Globus pallidus (tissue), 1 donor: Measurements from ENCODE around the gene ASZ1.

Source experiments
- DNase-seq: peaks from one replicate; pipeline ENCODE4 v3.0.0-alpha.2; 2015; ENCODE audit warnings: low spot score

The ASZ1 gene

GRCh38 chr7:117346161-117346560 lies 81.1 kb downstream of the ASZ1 start:
- no peak for DNase-seq

- no peak for DNase-seq
These were observed 89.3 kb downstream of the ASZ1 start for GRCh38 chr7:117338020-117338419.

DNA sequence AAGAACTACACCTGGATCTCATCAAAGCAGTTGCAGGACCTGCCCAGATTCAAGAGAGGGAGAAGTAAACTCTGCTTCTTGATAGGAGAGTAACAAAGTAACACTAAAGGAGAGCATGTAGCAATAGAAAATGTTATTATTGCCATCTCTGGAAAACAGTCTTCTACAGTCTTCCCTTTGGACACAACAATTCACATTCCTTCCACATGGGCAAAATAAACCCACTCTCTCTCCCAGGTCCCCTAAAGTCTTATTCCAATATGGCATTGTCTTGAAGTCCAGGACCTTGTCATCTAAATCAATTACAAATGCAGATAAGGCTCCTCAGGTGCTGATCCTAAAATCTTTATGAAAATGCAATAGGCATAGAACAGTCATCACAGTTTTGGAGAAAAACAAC lies 94.1 kb downstream of the ASZ1 start:
- no peak for DNase-seq

DNA sequence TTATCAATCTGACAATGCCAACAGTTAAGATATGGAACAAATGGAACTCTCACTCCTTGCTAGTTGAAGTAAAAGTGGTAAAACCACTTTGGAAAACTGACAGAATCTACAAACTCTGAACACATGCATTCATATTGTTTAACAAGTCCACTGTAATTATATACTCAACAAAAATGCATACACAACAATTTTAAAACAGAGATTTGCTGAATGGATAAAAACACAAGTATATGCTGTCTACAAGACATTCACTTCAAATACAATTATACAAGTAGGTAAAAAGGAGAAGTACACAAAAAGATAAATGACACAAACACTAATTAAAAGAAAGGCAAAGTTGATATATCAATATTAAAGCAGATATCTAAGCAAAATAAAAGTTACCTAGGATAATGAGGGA lies 95.3 kb downstream of the ASZ1 start:
- DNase-seq = no peak

GRCh38 chr7:117325836-117326235 lies 101.5 kb downstream of the ASZ1 start:
- DNase-seq = no peak

GRCh38 chr7:117324960-117325359 lies 102.3 kb downstream of the ASZ1 start:
- no peak for DNase-seq

- no peak for DNase-seq
These were observed 103.2 kb downstream of the ASZ1 start for GRCh38 chr7:117323851-117324711.

GRCh38 chr7:117323305-117323850 lies 103.9 kb downstream of the ASZ1 start:
- no peak for DNase-seq

DNA sequence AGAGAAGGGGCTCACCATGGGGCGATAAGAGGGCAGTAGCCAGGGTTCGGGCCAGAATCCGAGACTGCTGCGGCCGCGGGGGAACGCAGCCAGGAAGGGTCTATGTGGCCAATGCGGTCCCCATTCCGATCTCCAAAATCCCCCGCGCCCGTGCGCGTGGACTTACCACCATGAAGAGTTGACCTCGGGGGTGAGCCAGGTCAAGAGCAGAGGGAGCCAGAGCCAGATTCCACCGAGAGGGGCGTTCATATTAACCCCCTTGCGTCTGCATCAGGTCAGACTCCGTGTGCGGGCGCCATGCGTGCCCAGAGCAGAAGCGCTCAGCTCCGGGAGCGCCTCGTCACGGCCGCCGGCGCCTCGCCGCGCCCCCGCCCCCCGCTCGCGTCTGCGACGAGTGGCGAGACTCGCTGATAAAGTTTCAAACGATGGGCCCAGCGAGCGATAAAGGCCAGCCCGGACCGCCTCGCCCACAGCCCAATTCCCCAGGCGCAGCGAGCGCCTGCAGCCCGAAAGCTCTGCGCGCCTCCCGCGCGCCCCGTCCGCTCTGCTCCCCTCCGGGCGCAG lies 104.5 kb downstream of the ASZ1 start, which contains the start of gene WNT2:
Gene WNT2 (minus strand): TSS at position 318 of the 564 bp plus-strand sequence. CDS start 69 bp downstream, at position 249.
- no peak for DNase-seq

GRCh38 chr7:117320523-117320922 lies 106.8 kb downstream of the ASZ1 start:
- no peak for DNase-seq

- DNase-seq = no peak
These were observed 108.1 kb downstream of the ASZ1 start for GRCh38 chr7:117319181-117319580.

- DNase-seq = no peak
These were observed 113.7 kb downstream of the ASZ1 start for GRCh38 chr7:117313582-117313981.
